GM19438 (cell line): ENCODE measurements around the gene TMEM260.
"Not testable (repeated sequence)": the region's sequence is repeated elsewhere in the genome, so short reads cannot be mapped to it uniquely, and the experiment has no call there.

ENCODE experiments used
- ATAC-seq: cut with Tn5 transposase; IDR thresholded peaks from one replicate; pipeline ENCODE4 v1.9.1; 2021; ENCODE audit warnings: low read depth; ENCODE audit not compliant: unreplicated experiment

The TMEM260 gene

GRCh38 chr14:56594428-56594827 is 14.8 kb downstream of the TMEM260 start:
- no peak for ATAC-seq

GRCh38 chr14:56598519-56598918 is 18.9 kb downstream of the TMEM260 start:
- ATAC-seq = no peak

GRCh38 chr14:56603648-56604047 is 24.1 kb downstream of the TMEM260 start:
- no peak for ATAC-seq

- ATAC-seq = no peak
Measured at GRCh38 chr14:56608689-56609088, 29.1 kb downstream of the TMEM260 start.

- ATAC-seq = not testable (repeated sequence)
Measured at GRCh38 chr14:56611663-56612062, 32.1 kb downstream of the TMEM260 start.

- no peak for ATAC-seq
Measured at GRCh38 chr14:56617084-56617483, 37.5 kb downstream of the TMEM260 start.

- no peak for ATAC-seq
Measured at GRCh38 chr14:56630707-56631106, 51.1 kb downstream of the TMEM260 start.

- no peak for ATAC-seq
Measured at GRCh38 chr14:56632195-56632594, 52.6 kb downstream of the TMEM260 start.

GRCh38 chr14:56633544-56633943 is 53.9 kb downstream of the TMEM260 start:
- ATAC-seq = no peak

- no peak for ATAC-seq
Measured at GRCh38 chr14:56635041-56635440, 55.4 kb downstream of the TMEM260 start.

GRCh38 chr14:56647493-56647892 is 67.9 kb downstream of the TMEM260 start:
- ATAC-seq = no peak

GRCh38 chr14:56648508-56649301 is 69.1 kb downstream of the TMEM260 start:
- ATAC-seq = no peak

- no peak for ATAC-seq
Measured at GRCh38 chr14:56649382-56649781, 69.8 kb downstream of the TMEM260 start.

- no peak for ATAC-seq
Measured at GRCh38 chr14:56650048-56650447, 70.5 kb downstream of the TMEM260 start.

GRCh38 chr14:56650979-56651378 is 71.4 kb downstream of the TMEM260 start:
- no peak for ATAC-seq

- no peak for ATAC-seq
Measured at GRCh38 chr14:56657604-56658003, 78.0 kb downstream of the TMEM260 start.

GRCh38 chr14:56659378-56659777 is 79.8 kb downstream of the TMEM260 start:
- ATAC-seq = no peak

- ATAC-seq = no peak
Measured at GRCh38 chr14:56659964-56660551, 80.5 kb downstream of the TMEM260 start.

GRCh38 chr14:56660677-56661389 is 81.2 kb downstream of the TMEM260 start:
- no peak for ATAC-seq

- ATAC-seq = no peak
Measured at GRCh38 chr14:56661478-56661877, 81.9 kb downstream of the TMEM260 start.

GRCh38 chr14:56664811-56665421 is 85.3 kb downstream of the TMEM260 start:
- ATAC-seq = no peak
